Activated T-cell treated with anti-CD3 and anti-CD28 coated beads, Interleukin-2, amount 50 U/mL, for 1 hour (primary cell): ENCODE measurements around the gene REEP5.
A peak's percentile ranks its signal among the peaks of the same experiment; 100 is the strongest.
"Not testable (repeated sequence)": the region's sequence is repeated elsewhere in the genome, so short reads cannot be mapped to it uniquely, and the experiment has no call there.

Experiments
- DNase-seq: peaks from one replicate; pipeline ENCODE4 v3.0.0-alpha.2; 2020

REEP5 gene

GRCh38 chr5:112931473-112931872 is 9.4 kb upstream of the REEP5 start:
- no peak for DNase-seq

DNA sequence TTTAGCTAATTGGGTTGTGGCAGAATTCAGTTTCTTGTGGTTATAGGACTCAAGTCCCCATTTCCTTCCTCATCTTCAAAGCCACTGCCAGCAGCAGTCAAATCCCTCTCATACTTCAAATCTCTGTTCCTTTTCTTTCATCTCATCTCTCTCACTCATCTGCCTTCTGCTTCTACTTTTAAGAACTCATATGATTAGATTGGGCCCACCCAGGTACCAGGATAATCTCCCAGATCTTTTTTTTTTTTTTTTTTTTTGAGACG is 8.0 kb upstream of the REEP5 start:
- no peak for DNase-seq

- DNase-seq = no peak
Observed at GRCh38 chr5:112929336-112930081, 7.5 kb upstream of the REEP5 start.

DNA sequence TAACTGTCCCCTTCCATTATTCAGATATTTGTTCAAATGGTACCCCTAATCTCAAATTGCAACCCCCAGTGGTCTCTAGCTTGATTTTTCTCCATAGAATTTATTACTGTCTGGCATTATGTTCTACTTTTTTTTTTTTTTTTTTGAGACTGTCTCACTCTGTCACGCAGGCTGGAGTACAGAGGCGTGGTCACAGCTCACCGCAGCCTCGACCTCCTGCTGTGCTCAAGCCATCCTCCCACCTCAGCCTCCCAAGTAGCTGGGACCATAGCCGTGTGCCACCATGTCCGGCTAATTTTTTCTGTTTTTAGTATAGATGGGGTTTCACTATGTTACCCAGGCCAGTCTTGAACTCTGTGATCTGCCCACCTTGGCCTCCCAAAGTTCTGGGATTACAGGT is 2.0 kb upstream of the REEP5 start:
- no peak for DNase-seq

DNA sequence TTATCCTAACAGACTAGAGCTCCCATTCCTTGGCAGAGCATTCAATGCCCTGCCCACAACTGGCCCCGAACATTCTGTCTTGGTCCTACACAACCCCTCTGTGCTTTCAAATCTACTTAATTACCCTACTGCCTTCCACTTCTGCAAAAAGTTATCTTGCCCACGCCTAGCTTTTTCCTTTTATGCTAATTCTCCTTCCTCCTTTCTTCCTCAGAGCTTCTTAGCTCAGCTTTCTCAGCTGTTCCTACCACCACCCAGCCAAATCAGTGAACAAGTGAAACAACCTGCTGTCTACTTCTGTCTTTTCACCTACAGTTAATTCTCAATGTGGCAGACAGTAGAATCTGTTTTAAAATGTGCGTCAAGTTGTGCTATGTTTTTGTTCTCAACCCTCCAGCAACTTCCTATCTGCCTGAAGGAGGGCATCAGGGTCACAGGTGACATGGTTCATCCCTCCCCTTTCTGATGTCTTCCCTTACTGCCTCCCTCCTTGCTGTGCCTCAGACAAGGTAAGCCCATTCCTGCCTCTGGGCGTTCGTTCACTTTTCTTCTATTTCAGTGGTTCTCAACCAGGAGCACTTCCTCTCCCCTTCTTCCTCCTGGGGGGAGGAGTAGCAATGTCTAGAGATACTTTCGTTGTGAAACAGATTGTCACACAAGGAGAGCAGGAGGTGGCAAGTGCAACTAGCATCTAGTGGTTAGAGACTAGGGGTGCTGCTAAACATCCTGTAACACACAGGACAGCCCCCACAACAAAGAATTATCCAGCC is 1.3 kb upstream of the REEP5 start:
- peak; percentile 33 for DNase-seq

DNA sequence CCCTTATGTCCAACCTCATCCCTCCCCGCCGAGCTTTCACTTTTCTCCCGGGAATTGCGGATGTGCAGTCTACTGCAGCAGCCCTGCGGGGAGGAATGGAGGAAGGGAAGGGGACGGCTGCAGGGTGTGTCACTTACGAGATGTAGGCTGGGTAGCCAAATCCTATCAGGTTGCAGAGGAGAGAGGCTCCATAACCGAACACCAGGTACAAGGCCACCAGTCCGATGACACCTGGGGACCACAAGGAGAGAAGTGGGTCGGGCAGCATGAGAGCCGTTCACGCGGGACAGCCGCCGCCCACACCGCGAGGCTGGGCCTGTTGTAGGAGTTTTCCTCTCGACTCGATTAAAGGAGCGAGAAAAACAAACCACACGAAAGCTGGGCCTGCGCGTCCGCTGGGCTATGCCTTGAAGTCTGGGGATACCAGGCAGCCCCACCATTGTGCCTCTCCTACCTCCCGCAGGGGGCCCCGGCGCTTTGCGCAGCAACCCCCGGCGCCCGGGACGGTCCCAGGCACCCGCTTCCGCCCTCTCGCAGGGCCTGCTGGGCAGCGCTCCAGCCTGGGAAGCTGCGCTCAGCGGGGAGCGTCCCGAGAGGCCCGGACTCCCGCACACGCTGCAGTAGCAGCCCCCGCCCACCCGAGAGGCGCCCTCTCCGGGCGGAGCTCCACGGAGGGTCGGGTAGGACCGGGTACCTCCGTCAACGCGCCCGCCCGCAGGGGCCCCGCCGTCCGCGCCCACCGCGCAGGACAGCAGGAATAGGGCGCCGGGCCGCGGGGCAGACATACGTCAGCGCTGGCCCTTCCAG is 798 bp downstream of the REEP5 start:
- DNase-seq = peak; percentile 70

GRCh38 chr5:112919972-112920371 is 2.1 kb downstream of the REEP5 start:
- no peak for DNase-seq

- DNase-seq = no peak
Observed at GRCh38 chr5:112918679-112919078, 3.3 kb downstream of the REEP5 start.

GRCh38 chr5:112918136-112918535 is 3.9 kb downstream of the REEP5 start:
- DNase-seq = no peak

- DNase-seq = peak; percentile 31
Observed at GRCh38 chr5:112917453-112917995, 4.5 kb downstream of the REEP5 start.

GRCh38 chr5:112915831-112916230 is 6.2 kb downstream of the REEP5 start:
- no peak for DNase-seq

DNA sequence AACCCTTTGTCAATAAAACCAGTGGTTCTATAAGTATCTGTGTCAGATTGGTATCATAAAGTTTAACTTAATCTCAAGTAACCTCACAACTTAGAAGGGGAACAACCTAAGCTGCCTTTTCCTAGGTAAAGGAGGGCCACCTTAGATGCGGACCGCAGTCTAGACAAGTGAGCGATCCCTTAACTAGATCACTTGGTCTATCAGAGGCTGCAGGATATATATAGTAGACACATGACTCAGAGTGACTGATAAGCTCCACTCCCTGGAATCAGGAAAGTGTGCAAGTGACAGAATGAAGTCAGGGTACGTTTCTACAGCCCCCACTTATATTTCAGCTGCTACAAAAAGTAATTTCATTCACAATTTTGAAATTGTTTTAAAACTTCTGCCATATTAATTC is 7.4 kb downstream of the REEP5 start:
- no peak for DNase-seq

GRCh38 chr5:112910529-112910928 is 11.5 kb downstream of the REEP5 start:
- DNase-seq = no peak

DNA sequence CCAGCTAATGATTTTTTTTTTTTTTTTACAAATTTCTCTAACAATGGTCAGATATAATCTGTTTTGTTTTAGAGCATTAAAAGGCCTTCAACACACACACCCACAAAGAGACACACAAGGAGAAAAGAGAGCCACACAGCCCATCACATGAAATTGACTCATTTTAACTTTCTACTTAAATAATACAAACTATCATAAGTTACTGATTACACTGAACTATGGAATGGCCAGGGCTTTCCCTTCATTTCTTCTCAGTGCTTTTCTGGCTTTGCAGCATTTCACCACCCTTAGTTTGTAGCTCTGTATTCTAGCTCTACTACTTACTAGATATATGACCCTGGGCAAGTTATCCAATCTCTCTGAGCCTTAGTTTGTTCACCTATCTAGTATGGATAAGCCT is 13.2 kb downstream of the REEP5 start:
- no peak for DNase-seq

DNA sequence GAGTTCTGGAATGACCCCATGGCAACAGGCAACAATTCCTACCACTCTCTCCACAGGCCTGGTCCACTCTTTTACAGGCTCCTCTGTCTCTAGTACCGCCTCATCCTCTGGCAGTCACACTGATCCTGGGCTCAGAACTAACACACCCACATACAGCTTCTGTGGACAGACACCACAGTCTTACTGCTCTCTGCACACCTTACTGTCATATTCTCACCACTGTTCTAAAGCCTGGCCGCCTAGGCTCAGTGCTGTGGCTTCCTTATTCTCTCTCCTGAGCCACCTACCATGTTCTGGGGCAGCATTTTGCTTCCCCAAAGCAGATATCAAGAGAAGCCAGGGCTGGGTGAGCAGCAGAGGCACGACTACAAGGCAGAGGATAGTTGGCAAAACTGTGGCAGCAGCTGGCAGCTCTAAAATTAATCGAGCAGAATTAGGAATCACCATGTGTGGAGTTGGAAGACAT is 14.8 kb downstream of the REEP5 start:
- no peak for DNase-seq

DNA sequence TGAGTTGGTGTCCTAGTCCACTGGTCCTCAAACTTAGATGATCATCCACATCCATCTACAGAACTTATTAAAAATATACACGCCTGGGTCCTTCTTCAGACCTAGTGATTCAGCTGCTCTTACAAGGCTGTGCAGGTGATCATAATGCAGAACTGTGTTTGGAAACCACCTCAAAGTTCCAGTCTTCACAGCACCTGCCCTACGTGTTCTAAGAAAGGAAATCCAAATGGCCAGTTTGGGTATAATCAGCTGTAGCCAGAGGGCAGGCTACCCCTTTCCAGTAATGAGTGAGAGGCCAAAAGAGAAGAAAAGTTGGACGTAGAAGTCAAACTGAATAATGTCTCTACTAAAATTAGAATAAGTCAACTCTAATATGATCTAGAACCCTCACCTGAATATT is 15.4 kb downstream of the REEP5 start:
- no peak for DNase-seq

DNA sequence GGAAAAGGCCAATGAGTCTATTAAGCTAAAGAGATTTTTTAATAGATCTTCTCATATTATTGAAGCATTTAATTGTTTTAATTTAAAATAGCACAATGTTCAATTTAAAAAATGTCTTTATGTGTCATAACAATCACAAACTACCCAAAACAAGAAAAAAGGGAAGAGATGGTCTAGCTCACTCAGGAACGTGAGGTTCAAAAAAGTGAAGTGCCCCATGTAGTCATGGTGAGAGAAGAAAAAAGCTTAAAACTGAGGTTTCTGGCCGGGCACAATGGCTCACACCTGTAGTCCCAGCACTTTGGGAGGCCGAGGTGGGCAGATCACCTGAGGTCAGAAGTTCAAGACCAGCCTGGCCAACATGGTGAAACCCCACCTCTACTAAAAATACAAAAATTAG is 17.0 kb downstream of the REEP5 start:
- not testable (repeated sequence) for DNase-seq

DNA sequence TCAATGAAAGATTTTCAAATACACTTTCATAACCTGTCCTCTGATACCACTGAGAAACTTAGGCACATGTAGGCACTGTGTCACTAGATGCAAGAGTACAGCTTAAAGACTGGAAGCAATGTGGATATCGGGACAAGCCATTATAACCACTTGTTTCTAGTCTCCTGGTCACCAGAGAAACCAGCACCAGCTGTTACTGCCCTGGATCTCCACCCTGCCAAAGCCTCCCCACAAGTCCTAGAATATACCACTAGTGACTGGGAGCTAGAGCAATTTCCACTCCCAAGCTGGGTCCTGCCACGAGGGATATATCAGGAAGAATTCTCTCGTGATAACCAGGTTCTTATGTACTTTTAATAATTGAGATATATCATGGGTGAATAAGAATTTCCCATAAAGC is 19.5 kb downstream of the REEP5 start:
- DNase-seq = no peak

GRCh38 chr5:112895682-112896081 is 26.3 kb downstream of the REEP5 start:
- no peak for DNase-seq

DNA sequence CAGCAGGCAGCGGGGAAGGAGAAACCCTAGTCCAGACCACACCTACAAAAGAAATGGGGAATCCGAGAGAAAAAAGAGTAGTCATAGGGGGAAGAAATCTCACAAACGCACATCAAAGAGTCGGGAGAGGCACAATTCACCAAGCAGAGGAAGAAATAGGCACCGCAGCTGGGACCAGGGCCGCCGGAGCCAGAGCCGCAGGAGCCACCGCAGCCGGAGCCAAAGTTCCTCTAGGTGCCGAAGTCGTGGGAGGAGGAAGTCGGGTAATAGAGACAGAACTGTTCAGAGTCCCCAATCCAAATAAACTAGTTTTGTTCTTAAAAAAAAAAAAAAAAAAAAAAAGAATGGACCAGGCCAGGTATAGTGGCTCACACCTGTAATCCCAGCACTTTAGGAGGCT is 29.3 kb downstream of the REEP5 start:
- DNase-seq = no peak

DNA sequence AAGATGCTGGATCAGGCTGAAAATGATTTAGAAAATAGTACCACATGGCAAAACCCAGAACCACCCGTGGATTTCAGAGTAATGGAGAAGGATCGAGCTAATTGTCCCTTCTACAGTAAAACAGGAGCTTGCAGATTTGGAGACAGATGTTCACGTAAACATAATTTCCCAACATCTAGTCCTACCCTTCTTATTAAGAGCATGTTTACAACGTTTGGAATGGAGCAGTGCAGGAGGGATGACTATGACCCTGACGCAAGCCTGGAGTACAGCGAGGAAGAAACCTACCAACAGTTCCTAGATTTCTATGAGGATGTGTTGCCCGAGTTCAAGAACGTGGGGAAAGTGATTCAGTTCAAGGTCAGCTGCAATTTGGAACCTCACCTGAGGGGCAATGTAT is 30.0 kb downstream of the REEP5 start:
- DNase-seq = not testable (repeated sequence)

GRCh38 chr5:112886975-112887374 is 35.1 kb downstream of the REEP5 start:
- DNase-seq = no peak

- no peak for DNase-seq
Observed at GRCh38 chr5:112885001-112885400, 37.0 kb downstream of the REEP5 start.

GRCh38 chr5:112883192-112883591 is 38.8 kb downstream of the REEP5 start:
- no peak for DNase-seq
